ENCODE data around the gene SIRPG. TPM values are rescaled to one million over a fixed set of nuclear protein-coding genes. Genes with fewer than 3 reads are reported as not detected.

SIRPG gene
- polyA plus RNA-seq, 2 of the 4 experiments (the other 2 are of a cell fraction) = not detected

GRCh38 chr20:1684872-1685271 lies 27.3 kb upstream of the SIRPG start:
- WGBS (ENCODE audit: missing lambda C conversion rate) = 9% methylated on average over 1 of the region's 1 CpG
- Histone ChIP-seq H3K4me2 (no peak overlapping the region), H3K4me3 (no peak overlapping the region), H3K4me1 (no peaks in the 10 kb centered on the region), H3K9me3 (peaks cover 9% of the 10 kb centered on the region; the same call in 1 of the 3 replicates), H3K27ac (no peak overlapping the region)
- POLR2A ChIA-PET = no interaction called here
- FAIRE-seq (no peak), ATAC-seq (no peak), DNase-seq (ENCODE audit: low read depth in 1 of 2, low spot score in 1 of 2) (no peak)
- CTCF ChIA-PET = no interaction called here
- TF ChIP-seq RARB (CRISPR knock-in tag; IDR thresholded peaks at IDR 0.05) (no peak), REST (IDR thresholded peaks at IDR 0.05) (no peak), CBX2 (IDR thresholded peaks at IDR 0.05; ENCODE audit: borderline replicate concordance, low read depth) (no peak), ZC3H11A (IDR thresholded peaks at IDR 0.05) (no peak), HEYL (CRISPR knock-in tag; IDR thresholded peaks at IDR 0.05) (no peak), BHLHE40 (IDR thresholded peaks at IDR 0.05; ENCODE audit: low read depth, low read length) (no peak), POLR2A (IDR thresholded peaks at IDR 0.05; ENCODE audit: low read length) (no peak), ZNF302 (CRISPR knock-in tag; IDR thresholded peaks at IDR 0.05) (no peak), CTCF (IDR thresholded peaks at IDR 0.05) (no peak)

GRCh38 chr20:1676650-1677049 lies 19.1 kb upstream of the SIRPG start:
- Histone ChIP-seq H3K4me3 (no peak overlapping the region), H3K4me1 (no peaks in the 10 kb centered on the region), H3K27ac (no peak overlapping the region), H3K9me3 (no peaks in the 10 kb centered on the region), H3K4me2 (no peak overlapping the region)
- WGBS (ENCODE audit: missing lambda C conversion rate) = 22% methylated on average over 6 of the region's 6 CpGs
- ATAC-seq (no peak), DNase-seq (ENCODE audit: low read depth in 1 of 2, low spot score in 1 of 2) (no peak), FAIRE-seq (no peak)
- ChIA-PET CTCF (interaction anchor here (0.6 to 0.9 kb wide), 2 partner anchors 10 to 58 kb away, joined by 3 read pairs; no protein-coding TSS in a partner anchor), POLR2A (no interaction called here)
- no peak for TF ChIP-seq JUNB (IDR thresholded peaks at IDR 0.05)
- TF ChIP-seq POLR2AphosphoS2 (conservative IDR thresholded peaks at IDR 0.05; ENCODE audit: low read length) = no peak
- TF ChIP-seq NPAS2 (CRISPR knock-in tag; IDR thresholded peaks at IDR 0.05; ENCODE audit: borderline replicate concordance) = no peak
- no peak for TF ChIP-seq USF2 (IDR thresholded peaks at IDR 0.05)
- no peak for TF ChIP-seq TP53 (CRISPR knock-in tag; IDR thresholded peaks at IDR 0.05)
- no peak for TF ChIP-seq EHF (CRISPR knock-in tag; IDR thresholded peaks at IDR 0.05)
- no peak for TF ChIP-seq HOXB5 (CRISPR knock-in tag; IDR thresholded peaks at IDR 0.05)

- Histone ChIP-seq H3K4me3 (no peak overlapping the region), H3K4me1 (no peaks in the 10 kb centered on the region), H3K27ac (no peak overlapping the region), H3K9me3 (no peaks in the 10 kb centered on the region), H3K4me2 (no peak overlapping the region)
- no peak for ATAC-seq
- CTCF ChIA-PET = no interaction called here
- TF ChIP-seq E2F6 (IDR thresholded peaks at IDR 0.05; ENCODE audit: borderline replicate concordance, low read depth) = no peak
- no peak for TF ChIP-seq MYC (IDR thresholded peaks at IDR 0.05; ENCODE audit: borderline replicate concordance, low read length)
- TF ChIP-seq BCL3 (IDR thresholded peaks at IDR 0.05) = no peak
- no peak for TF ChIP-seq HOXB5 (CRISPR knock-in tag; IDR thresholded peaks at IDR 0.05)
- no peak for TF ChIP-seq FOXS1 (CRISPR knock-in tag; IDR thresholded peaks at IDR 0.05)
- no peak for TF ChIP-seq PHF8 (IDR thresholded peaks at IDR 0.05; ENCODE audit: borderline replicate concordance, low read depth)
- TF ChIP-seq TFCP2L1 (CRISPR knock-in tag; IDR thresholded peaks at IDR 0.05) = no peak
- TF ChIP-seq CBX8 (IDR thresholded peaks at IDR 0.05) = no peak
- no peak for TF ChIP-seq HMGXB4 (CRISPR knock-in tag; IDR thresholded peaks at IDR 0.05; ENCODE audit: borderline replicate concordance)
- TF ChIP-seq ZNF302 (CRISPR knock-in tag; IDR thresholded peaks at IDR 0.05) = no peak
- WGBS (ENCODE audit: missing lambda C conversion rate) = 4% methylated on average over 4 of the region's 4 CpGs
- DNase-seq (ENCODE audit: low read depth in 1 of 2, low spot score in 1 of 2) = no peak
- no peak for FAIRE-seq
- POLR2A ChIA-PET = no interaction called here
Observed at GRCh38 chr20:1674990-1675780, 17.6 kb upstream of the SIRPG start.
